Transverse colon (tissue), 4 donors: ENCODE data around the gene ZNF438. TPM values are rescaled to one million over a fixed set of nuclear protein-coding genes. Genes with fewer than 3 reads are reported as not detected.

Source experiments
- DNase-seq: peaks from one replicate; pipeline ENCODE4 v3.0.0-alpha.2; 2019
- H3K27ac ChIP-seq, 4 donors: fragments of 200-600 bp; sonication (generic); 2 replicates each; pipeline ENCODE4 v1.5.1; 2016 to 2018; ENCODE audit warnings: inconsistent platforms in 4 of 4
- H3K27me3 ChIP-seq: fragments of 200-600 bp; sonication (generic); 2 replicates; pipeline ENCODE4 v1.5.1; 2017; ENCODE audit warnings: inconsistent platforms
- H3K36me3 ChIP-seq, 4 donors: fragments of 200-600 bp; sonication (generic); 2 replicates each; pipeline ENCODE4 v1.5.1; 2017 to 2019; ENCODE audit warnings: inconsistent platforms in 4 of 4
- H3K4me1 ChIP-seq, 4 donors: fragments of 200-600 bp; sonication (generic); 2 replicates each; pipeline ENCODE4 v1.5.1; 2017 to 2020; ENCODE audit warnings: inconsistent platforms in 4 of 4
- H3K4me3 ChIP-seq, 4 donors: fragments of 200-600 bp; sonication (generic); 1 replicate in 1 of 4; 2 replicates in 3 of 4; pipeline versions ENCODE4 v1.5.1 to v1.6.1; 2017 to 2019; ENCODE audit warnings: inconsistent platforms in 4 of 4
- H3K9me3 ChIP-seq, 2 donors: fragments of 200-600 bp; sonication (generic); 2 replicates each; pipeline ENCODE4 v1.5.1; 2017 to 2019; ENCODE audit warnings: inconsistent platforms in 2 of 2
- CTCF ChIP-seq, 5 experiments: fragments of 200-600 bp in 3 of 5; fragments of 450-650 bp in 2 of 5; sonication (generic) in 3 of 5; IDR thresholded peaks; 1 replicate in 2 of 5; 2 replicates in 3 of 5; pipeline ENCODE4 v1.5.1; 2016 to 2017; ENCODE audit warnings: antibody characterized with exemption in 5 of 5, inconsistent platforms in 3 of 5, mild to moderate bottlenecking in 2 of 5, moderate library complexity in 1 of 5
- EP300 ChIP-seq: sonication (generic); formaldehyde crosslinking; IDR thresholded peaks from one replicate; pipeline ENCODE4 v1.6.1; 2017; ENCODE audit warnings: antibody characterized with exemption, low read depth
- POLR2A ChIP-seq: fragments of 450-650 bp; IDR thresholded peaks from one replicate; pipeline ENCODE4 v1.6.1; 2016; ENCODE audit warnings: antibody characterized with exemption, mild to moderate bottlenecking, moderate library complexity
- POLR2AphosphoS5 ChIP-seq, 3 donors: sonication (generic); formaldehyde crosslinking; IDR thresholded peaks; one replicate each; pipeline ENCODE4 v1.6.1; 2016; ENCODE audit warnings: antibody characterized with exemption in 3 of 3
- WGBS, 2 donors: methylation state at CpG; one replicate each; pipeline ENCODE4 v1.1.5; 2018; ENCODE audit warnings: low coverage in 1 of 2; 5-methylcytosine and 5-hydroxymethylcytosine counted together
- in situ Hi-C, 4 donors: fragments of 200-750 bp; cut with MboI; loops; one replicate each; pipeline versions ENCODE4 v1.15.0 to v1.15.1; 2017; ENCODE audit warnings: low sequenced_read_pairs in 3 of 4, low pct_ligation_motif_present in 1 of 4, low pct_unique_long_range_greater_than_20kb in 1 of 4
- intact Hi-C: fragments of 100-400 bp; cut with DNase I; formaldehyde crosslinking; loops from one replicate; pipeline ENCODE4 v1.15.1; 2023; ENCODE audit warnings: low total_unique reads
- total RNA-seq, 4 donors: library from RNA; depleted of rRNA; stranded (reverse); fragments of >200 nt; gene quantifications; one replicate each; pipeline ENCODE4 v1.1.0, GENCODE V29; 2016

The ZNF438 gene
- total RNA-seq, 4 donors from 2014 or later, result 4.4 to 7.4 (median 6.4) TPM

GRCh38 chr10:30829901-30830300, 201.8 kb downstream of the ZNF438 start:
- intact Hi-C loops (no loop called here), in situ Hi-C loops (no loop called here)
- TF ChIP-seq POLR2A (no peak), CTCF (IDR thresholded peaks at IDR 0.05) (no peak), EP300 (no peak), POLR2AphosphoS5 (IDR thresholded peaks at IDR 0.05) (no peak)
- WGBS, 2 donors, result 33 to 70% methylated on average over 1 to 3 of the region's 3 CpGs
- no peak for DNase-seq
- Histone ChIP-seq H3K27ac (no peak overlapping the region), H3K4me3 (no peak overlapping the region), H3K4me1 (peaks cover 0 to 19% (median 0%) of the 10 kb centered on the region in 4 donors), H3K9me3 (no peaks in the 10 kb centered on the region), H3K27me3 (no peaks in the 10 kb centered on the region), H3K36me3 (no peaks in the 10 kb centered on the region)

GRCh38 chr10:30828680-30829079, 203.0 kb downstream of the ZNF438 start:
- WGBS, 2 donors, result 60% methylated on average over 4 of the region's 4 CpGs; no CpG with 5 or more reads in 1 of the 2 donors
- H3K4me1 ChIP-seq, result peaks cover 0 to 19% (median 0%) of the 10 kb centered on the region in 4 donors
- H3K27me3 ChIP-seq, result no peaks in the 10 kb centered on the region
- intact Hi-C loops, result no loop called here
- no peak overlapping the region for H3K27ac ChIP-seq
- no peak for DNase-seq
- TF ChIP-seq EP300 (no peak), CTCF (IDR thresholded peaks at IDR 0.05) (no peak), POLR2AphosphoS5 (IDR thresholded peaks at IDR 0.05) (no peak), POLR2A (no peak)
- no peak overlapping the region for H3K4me3 ChIP-seq
- in situ Hi-C loops, result no loop called here
- H3K36me3 ChIP-seq, result no peaks in the 10 kb centered on the region
- no peaks in the 10 kb centered on the region for H3K9me3 ChIP-seq

- 63 to 68% methylated on average over 3 to 10 of the region's 10 CpGs for WGBS, 2 donors
- intact Hi-C loops (no loop called here), in situ Hi-C loops (no loop called here)
- no peak overlapping the region for H3K27ac ChIP-seq
- TF ChIP-seq CTCF (IDR thresholded peaks at IDR 0.05) (no peak), EP300 (no peak), POLR2AphosphoS5 (IDR thresholded peaks at IDR 0.05) (no peak), POLR2A (no peak)
- H3K9me3 ChIP-seq, result no peaks in the 10 kb centered on the region
- H3K4me1 ChIP-seq, result peaks cover 0 to 14% (median 0%) of the 10 kb centered on the region in 4 donors
- H3K4me3 ChIP-seq, result no peak overlapping the region
- no peaks in the 10 kb centered on the region for H3K36me3 ChIP-seq
- no peak for DNase-seq
- H3K27me3 ChIP-seq, result no peaks in the 10 kb centered on the region
Measured at GRCh38 chr10:30828164-30828563, 203.5 kb downstream of the ZNF438 start.

GRCh38 chr10:30827531-30828120, 204.0 kb downstream of the ZNF438 start:
- 72 to 100% methylated on average over 1 to 7 of the region's 8 CpGs for WGBS, 2 donors
- no peaks in the 10 kb centered on the region for H3K27me3 ChIP-seq
- DNase-seq, result no peak
- no peak overlapping the region for H3K27ac ChIP-seq
- H3K9me3 ChIP-seq, result no peaks in the 10 kb centered on the region
- TF ChIP-seq POLR2AphosphoS5 (IDR thresholded peaks at IDR 0.05) (no peak), EP300 (no peak), POLR2A (no peak), CTCF (IDR thresholded peaks at IDR 0.05) (no peak)
- H3K4me3 ChIP-seq, result no peak overlapping the region
- peaks cover 0 to 12% (median 0%) of the 10 kb centered on the region in 4 donors for H3K4me1 ChIP-seq
- intact Hi-C loops, result no loop called here
- in situ Hi-C loops, result no loop called here
- H3K36me3 ChIP-seq, result no peaks in the 10 kb centered on the region
